Fibroblast of the aortic adventitia (primary cell): Measurements from ENCODE around the gene PCNX2. TPM values are rescaled to one million over a fixed set of nuclear protein-coding genes. Genes with fewer than 3 reads are reported as not detected.
A peak's percentile ranks its signal among the peaks of the same experiment; 100 is the strongest.

Experiments
- DNase-seq: peaks from one replicate; pipeline ENCODE4 v3.0.0-alpha.2; 2010; ENCODE audit warnings: low read depth
- H3K4me3 ChIP-seq: 2 replicates; pipeline ENCODE4 v1.5.1; 2011; ENCODE audit warnings: low read depth, mild to moderate bottlenecking, control low read depth, low read length, moderate library complexity
- CTCF ChIP-seq: IDR thresholded peaks from 2 replicates; pipeline ENCODE4 v1.5.1; 2011; ENCODE audit warnings: mild to moderate bottlenecking, low read length, control low read depth, inconsistent platforms; ENCODE audit not compliant: insufficient read depth
- total RNA-seq: library from RNA; depleted of rRNA; stranded (reverse); fragments of >200 nt; gene quantifications from 2 replicates; pipeline ENCODE4 v1.2.3, GENCODE V29; 2012; ENCODE audit warnings: low replicate concordance

The PCNX2 gene
- total RNA-seq, 1 donor, result 70.7 TPM

DNA sequence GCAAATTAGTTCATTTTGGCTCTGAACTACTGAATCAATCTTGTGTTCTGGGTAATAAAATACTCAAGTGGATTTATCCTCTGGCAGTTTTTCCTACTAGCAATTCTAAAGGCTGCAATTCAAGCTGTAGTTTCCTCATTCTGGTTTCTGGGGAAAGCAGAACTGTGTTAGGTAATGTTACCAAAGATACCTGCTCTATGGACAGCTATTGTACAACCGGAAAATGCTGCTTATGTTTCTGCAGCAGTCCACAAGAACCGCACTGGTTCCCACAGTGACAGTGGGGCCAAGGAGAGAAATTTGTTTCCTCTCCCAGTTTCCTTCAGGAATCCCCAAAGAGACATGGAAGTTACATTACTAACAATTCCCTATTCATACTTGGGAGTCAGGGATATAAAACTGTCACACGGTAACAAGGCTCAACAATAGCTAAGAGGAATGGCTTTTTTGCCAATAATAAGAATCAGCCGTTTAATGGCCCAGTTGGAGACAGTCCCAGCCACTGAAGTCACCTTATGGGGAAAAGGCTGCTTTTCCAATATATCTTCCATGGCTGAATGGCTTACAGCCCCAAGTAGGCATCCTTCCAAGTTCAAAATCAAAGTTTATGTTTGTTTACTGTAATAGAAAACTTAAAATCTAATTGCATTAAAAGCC lies 52.6 kb downstream of the PCNX2 start:
- no peak for TF ChIP-seq CTCF
- H3K4me3 ChIP-seq, result no peak overlapping the region
- no peak for DNase-seq

- H3K4me3 ChIP-seq, result no peak overlapping the region
- no peak for DNase-seq
- TF ChIP-seq CTCF, result no peak
These were observed 53.8 kb downstream of the PCNX2 start for GRCh38 chr1:233241759-233242158.

- peak; percentile 62 for DNase-seq
- no peak overlapping the region for H3K4me3 ChIP-seq
- TF ChIP-seq CTCF, result peak; percentile 84
These were observed 54.5 kb downstream of the PCNX2 start for GRCh38 chr1:233240829-233241682.

DNA sequence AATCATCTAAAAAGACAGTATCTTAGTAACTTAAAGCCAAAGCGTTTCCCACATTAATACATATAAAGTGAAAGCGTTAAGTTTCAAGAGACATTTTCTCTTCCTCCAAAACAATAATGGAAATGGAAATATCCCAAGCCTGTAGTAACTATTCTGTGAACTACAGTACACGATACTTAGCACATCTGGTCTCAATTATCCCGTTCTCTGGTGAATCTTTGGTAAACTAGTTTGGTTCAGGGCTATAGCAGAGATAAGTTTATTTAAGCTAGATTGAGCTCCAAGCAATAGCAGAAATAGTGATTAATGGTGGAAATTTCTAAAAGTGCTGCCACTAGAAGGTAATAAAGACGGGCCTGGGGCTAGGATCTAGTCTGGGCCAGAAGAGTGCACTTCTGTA lies 55.2 kb downstream of the PCNX2 start:
- DNase-seq, result peak; percentile 59
- no peak overlapping the region for H3K4me3 ChIP-seq
- no peak for TF ChIP-seq CTCF

GRCh38 chr1:233238884-233239431 lies 56.6 kb downstream of the PCNX2 start:
- DNase-seq, result peak; percentile 37
- peak; percentile 14 for TF ChIP-seq CTCF
- no peak overlapping the region for H3K4me3 ChIP-seq

- TF ChIP-seq CTCF, result no peak
- peak; percentile 55 for DNase-seq
- no peak overlapping the region for H3K4me3 ChIP-seq
These were observed 57.9 kb downstream of the PCNX2 start for GRCh38 chr1:233237647-233238046.
